Measurements from ENCODE around the gene UQCC2.

UQCC2 gene

DNA sequence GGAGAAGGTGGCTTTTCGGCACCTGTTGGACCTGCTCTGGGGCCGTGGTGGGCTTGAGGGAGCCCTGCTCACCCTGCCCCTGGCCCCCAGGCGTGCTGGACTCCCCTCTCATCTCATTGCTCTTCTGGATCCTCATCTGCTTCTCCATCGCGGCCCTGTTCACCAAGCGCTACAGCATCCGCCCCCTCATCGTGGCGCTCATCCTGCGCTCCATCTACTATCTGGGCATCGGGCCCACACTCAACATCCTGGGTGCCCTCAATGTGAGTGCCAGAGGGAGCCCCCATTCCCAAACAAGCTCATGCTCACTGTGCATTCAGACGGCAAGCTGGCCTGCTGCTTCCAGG, 22.4 kb downstream of the UQCC2 start:
- Mint-ChIP-seq H3K27me3 (no peaks in the 10 kb centered on the region), H3K9me3 (no peaks in the 10 kb centered on the region), H3K27ac (peak overlapping the region; percentile 48), H3K4me1 (peaks cover 21 to 22% of the 10 kb centered on the region in 2 donors), H3K4me3 (no peak overlapping the region), H3K36me3 (peaks cover 55 to 83% of the 10 kb centered on the region in 2 donors)
- DNase-seq, result no peak
- ATAC-seq (replicated peaks), result no peak

DNA sequence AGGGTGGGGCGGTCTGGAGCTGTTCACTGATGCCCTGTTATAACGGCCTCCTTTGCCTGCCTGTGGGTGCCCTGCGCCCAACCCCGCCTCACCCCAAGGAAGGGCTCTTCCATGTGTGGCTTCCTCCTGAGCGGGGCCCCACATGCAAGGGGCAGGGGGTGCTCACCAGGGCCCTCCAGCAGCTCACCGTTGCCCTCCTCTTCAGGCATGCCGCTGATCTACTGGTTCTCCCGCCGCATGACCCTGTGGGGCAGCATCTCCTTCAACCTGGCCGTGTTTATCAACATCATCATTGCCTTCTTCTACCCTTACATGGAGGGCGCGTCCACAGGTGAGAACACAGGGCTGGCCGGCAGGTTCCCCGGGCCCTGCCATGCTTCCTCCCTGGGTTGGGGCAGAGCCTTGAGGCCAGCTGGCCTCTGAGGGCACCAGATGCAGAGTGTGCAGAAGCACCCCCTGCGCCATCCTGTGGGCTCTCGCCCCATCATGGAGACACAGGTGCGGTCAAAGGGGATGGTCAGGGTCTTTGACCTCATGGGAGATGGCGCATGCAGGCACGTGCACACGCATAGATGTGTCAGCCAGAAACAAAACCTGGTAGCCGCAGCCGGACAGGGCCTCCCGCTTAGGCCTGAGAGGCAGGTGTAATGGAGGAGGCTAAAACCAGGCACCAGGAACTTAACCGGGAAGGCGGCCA, 22.9 kb downstream of the UQCC2 start:
- no peak for ATAC-seq (replicated peaks)
- no peaks in the 10 kb centered on the region for H3K27me3 Mint-ChIP-seq
- H3K36me3 Mint-ChIP-seq, result peaks cover 58 to 82% of the 10 kb centered on the region in 2 donors
- peaks cover 16 to 19% of the 10 kb centered on the region in 2 donors for H3K4me1 Mint-ChIP-seq
- DNase-seq, result no peak
- no peaks in the 10 kb centered on the region for H3K9me3 Mint-ChIP-seq
- H3K4me3 Mint-ChIP-seq, result no peak overlapping the region
- H3K27ac Mint-ChIP-seq, result no peak overlapping the region

DNA sequence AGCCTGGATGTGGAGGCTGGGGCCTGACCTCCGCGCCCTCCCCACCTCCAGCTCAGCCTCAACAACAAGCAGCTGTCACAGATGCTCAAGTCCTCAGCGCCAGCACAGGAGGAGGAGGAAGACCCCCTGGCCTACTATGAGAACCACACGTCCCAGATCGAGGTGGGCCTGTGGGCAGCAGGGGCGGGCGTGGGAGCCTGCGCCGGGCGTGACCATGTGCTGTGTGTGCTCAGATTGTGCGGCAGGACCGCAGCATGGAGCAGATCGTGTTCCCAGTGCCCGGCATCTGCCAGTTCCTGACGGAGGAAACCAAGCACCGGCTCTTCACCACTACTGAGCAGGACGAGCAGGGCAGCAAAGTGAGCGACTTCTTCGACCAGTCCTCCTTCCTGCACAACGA, 23.5 kb downstream of the UQCC2 start:
- Mint-ChIP-seq H3K36me3 (peaks cover 61 to 80% of the 10 kb centered on the region in 2 donors), H3K4me3 (no peak overlapping the region), H3K27me3 (no peaks in the 10 kb centered on the region), H3K27ac (peak overlapping the region; percentile 20), H3K4me1 (peaks cover 10 to 13% of the 10 kb centered on the region in 2 donors), H3K9me3 (no peaks in the 10 kb centered on the region)
- no peak for ATAC-seq (replicated peaks)
- DNase-seq, result no peak

DNA sequence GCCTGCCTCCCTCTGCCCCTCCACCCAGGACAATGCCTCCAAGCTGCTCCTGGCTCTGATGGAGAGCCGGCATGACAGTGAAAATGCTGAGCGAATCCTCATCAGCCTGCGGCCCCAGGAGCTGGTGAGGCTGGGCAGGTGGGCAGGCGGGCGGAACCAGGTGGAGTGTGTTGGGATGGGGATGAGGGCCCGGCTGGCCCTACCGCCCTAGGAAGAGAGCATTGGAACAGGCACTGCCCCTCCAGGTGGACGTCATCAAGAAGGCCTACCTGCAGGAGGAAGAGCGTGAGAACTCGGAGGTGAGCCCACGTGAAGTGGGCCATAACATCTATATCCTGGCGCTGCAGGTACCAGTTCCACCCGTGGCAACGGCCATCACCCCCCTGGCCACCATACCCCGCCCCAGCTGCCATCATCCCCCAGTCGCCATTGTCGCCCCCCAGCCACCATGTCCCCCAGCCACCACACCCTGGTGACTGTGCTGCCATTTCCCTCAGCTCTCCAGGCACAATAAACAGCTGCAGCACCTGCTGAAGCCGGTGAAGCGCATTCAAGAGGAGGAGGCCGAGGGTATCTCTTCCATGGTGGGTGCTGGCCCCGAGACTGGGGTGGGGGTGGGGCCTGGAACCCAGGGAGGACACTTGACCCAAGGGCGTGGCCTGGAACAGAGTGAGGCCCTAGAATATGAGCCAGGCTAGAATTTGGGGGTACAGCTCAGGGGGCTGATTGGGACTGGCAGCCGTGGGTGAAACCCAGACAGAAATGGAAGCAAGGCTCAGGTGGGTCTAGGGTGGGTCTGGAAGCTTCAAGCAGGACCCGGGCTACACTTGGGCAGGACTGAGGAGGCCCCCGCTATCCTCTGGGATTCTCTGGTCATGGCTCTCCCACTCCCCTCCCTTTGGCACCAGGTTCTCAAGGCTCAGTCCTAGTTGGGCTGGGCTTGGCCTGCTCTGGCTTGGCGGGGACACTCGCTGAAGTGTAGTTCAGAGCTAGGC, 24.2 kb downstream of the UQCC2 start:
- Mint-ChIP-seq H3K36me3 (peaks cover 61 to 80% of the 10 kb centered on the region in 2 donors), H3K27ac (peak overlapping the region; percentile 62), H3K27me3 (no peaks in the 10 kb centered on the region), H3K4me1 (peaks cover 3 to 5% of the 10 kb centered on the region in 2 donors), H3K9me3 (no peaks in the 10 kb centered on the region), H3K4me3 (no peak overlapping the region)
- no peak for DNase-seq
- no peak for ATAC-seq (replicated peaks)

DNA sequence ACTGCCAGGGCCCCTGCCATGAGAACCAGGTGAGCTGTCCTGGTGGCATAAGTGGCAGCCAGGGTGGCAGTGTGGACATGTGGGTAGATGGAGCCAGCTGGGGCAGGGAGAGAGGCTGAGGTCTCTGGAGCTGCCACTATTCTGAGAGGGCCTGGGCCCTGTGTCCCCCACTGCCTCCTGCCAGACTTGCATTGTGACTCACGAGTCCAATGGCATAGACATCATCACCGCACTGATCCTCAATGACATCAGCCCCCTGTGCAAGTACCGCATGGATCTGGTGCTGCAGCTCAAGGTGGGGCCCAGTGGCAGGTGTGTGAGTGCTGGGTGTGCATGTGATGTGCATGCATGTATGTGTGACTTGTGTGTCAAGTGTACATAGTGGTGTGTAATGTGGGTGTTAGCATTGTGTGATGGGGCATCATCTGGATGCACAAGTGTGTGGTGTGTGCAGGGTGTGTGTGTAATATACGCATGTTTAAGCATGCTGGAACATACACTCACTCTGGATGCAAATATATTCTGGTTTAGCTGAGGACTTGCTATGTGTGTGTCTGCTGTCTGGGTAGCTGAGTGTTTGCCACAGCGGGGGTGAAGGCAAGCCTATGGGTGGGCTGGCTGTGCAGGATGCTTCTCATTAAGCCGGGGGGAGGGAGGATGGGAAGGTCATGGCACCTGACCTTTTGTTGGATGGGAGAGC, 25.1 kb downstream of the UQCC2 start:
- peak overlapping the region; percentile 91 for H3K27ac Mint-ChIP-seq
- H3K4me3 Mint-ChIP-seq, result no peak overlapping the region
- H3K9me3 Mint-ChIP-seq, result no peaks in the 10 kb centered on the region
- no peaks in the 10 kb centered on the region for H3K27me3 Mint-ChIP-seq
- peaks cover 0 to 3% of the 10 kb centered on the region in 2 donors for H3K4me1 Mint-ChIP-seq
- H3K36me3 Mint-ChIP-seq, result peaks cover 54 to 73% of the 10 kb centered on the region in 2 donors
- DNase-seq, result no peak
- no peak for ATAC-seq (replicated peaks)

DNA sequence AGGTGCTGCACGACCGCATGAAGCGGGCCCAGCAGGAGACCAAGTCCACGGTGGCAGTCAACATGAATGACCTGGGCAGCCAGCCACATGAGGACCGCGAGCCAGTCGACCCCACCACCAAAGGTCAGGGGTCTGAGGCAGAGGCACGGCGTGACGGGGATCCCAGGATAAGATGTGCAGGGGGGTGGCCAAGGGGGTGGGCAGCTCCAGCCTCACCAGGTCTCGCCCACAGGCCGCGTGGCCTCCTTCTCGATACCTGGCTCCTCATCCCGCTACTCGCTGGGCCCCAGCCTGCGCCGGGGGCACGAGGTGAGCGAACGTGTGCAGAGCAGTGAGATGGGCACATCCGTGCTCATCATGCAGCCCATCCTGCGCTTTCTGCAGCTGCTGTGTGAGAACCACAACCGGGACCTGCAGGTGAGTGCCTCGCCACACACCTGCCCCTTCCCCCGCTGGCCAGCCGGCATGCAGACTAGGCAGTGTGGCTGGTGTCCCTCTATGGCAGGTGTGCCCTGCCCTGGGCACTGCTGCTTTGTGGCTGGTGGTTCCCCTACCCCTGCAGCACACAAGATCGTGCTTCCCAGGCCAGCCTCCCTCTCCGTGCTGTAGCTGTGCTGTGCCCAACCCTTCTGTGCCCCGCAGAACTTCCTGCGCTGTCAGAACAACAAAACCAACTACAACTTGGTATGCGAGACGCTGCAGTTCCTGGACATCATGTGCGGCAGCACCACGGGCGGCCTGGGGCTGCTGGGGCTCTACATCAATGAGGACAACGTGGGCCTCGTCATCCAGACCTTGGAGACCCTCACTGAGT, 25.9 kb downstream of the UQCC2 start:
- H3K9me3 Mint-ChIP-seq, result no peaks in the 10 kb centered on the region
- DNase-seq (no peak), ATAC-seq (replicated peaks) (no peak)
- peaks cover 51 to 71% of the 10 kb centered on the region in 2 donors for H3K36me3 Mint-ChIP-seq
- H3K4me3 Mint-ChIP-seq, result no peak overlapping the region
- H3K4me1 Mint-ChIP-seq, result peaks cover 0 to 1% of the 10 kb centered on the region in 2 donors
- peak overlapping the region; percentile 65 for H3K27ac Mint-ChIP-seq
- no peaks in the 10 kb centered on the region for H3K27me3 Mint-ChIP-seq

DNA sequence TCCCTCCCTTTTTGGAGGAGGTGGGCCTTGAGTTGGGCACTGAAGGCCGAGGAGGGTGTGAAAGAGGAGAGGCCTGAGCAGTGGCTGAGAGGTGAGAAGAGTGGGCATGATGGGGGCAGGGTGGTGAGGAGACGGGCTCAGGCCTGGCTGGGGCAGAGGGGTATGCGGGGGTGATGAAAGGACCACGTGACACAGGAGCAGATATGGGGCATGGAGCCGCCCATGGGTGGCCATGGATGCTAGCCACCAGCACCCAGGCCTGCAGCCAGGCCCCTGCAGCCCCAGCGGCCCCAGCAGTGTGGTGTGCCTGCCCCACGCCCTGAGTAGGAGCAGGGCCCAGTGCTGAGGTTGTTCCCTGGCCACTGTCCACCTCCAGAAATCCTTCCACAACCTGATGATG, 26.5 kb downstream of the UQCC2 start:
- H3K27me3 Mint-ChIP-seq, result no peaks in the 10 kb centered on the region
- DNase-seq (no peak), ATAC-seq (replicated peaks) (no peak)
- H3K27ac Mint-ChIP-seq, result peak overlapping the region; percentile 65
- peaks cover 0 to 1% of the 10 kb centered on the region in 2 donors for H3K4me1 Mint-ChIP-seq
- no peak overlapping the region for H3K4me3 Mint-ChIP-seq
- H3K9me3 Mint-ChIP-seq, result no peaks in the 10 kb centered on the region
- peaks cover 54 to 74% of the 10 kb centered on the region in 2 donors for H3K36me3 Mint-ChIP-seq

DNA sequence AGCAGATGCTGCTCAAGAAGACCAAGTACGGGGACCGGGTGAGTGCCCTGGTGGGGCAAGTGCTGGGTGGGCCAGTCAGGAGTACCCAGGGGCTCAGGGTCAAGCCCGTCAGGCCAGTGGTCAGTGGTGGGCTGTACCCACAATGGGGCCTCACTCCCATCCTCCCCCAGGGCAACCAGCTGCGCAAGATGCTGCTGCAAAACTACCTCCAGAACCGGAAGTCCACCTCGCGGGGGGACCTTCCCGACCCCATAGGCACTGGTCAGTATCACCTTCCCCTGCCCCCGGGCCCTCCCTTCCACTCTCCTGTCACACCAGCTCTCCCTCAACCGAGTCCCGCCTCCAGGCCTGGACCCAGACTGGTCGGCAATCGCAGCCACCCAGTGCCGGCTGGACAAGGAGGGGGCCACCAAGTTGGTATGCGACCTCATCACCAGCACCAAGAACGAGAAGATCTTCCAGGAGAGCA, 27.0 kb downstream of the UQCC2 start:
- no peak overlapping the region for H3K27ac Mint-ChIP-seq
- peaks cover 56 to 75% of the 10 kb centered on the region in 2 donors for H3K36me3 Mint-ChIP-seq
- H3K27me3 Mint-ChIP-seq, result no peaks in the 10 kb centered on the region

DNA sequence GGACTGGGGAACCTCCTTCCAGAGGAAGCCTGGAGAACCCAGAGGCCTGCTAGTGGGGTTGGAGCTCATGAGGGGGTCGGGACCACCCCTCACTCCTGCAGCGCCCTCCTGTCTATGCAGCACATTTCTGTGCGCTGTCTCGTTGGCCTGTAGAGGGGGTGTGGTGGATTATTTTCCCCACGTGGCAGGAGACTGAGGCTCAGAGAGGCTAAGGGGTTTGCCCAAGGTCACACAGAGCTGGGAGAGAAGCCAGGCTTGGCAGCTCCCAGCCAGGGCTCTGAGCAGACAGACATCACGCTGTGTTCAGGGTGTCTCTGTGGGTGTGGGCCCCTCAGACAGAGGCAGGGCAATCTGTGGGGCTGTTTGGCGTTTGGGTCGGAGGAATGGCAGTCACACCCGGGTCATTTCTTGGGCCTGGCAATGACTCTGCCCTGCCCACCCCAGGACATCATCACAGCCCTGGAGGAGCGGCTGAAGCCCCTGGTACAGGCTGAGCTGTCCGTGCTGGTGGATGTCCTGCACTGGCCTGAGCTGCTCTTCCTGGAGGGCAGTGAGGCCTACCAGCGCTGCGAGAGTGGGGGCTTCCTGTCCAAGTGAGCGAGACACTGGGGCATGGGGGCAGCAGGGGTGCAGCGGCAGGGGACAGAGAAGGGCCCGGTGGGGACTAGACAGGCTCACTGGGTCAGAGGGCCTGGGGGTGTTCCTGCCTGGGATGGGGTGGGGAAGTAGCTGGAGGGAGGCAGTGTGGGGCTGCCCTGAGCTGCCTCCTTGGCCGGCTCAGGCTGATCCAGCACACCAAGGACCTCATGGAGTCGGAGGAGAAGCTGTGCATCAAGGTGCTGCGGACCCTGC, 27.7 kb downstream of the UQCC2 start:
- H3K27me3 Mint-ChIP-seq, result no peaks in the 10 kb centered on the region
- ATAC-seq (replicated peaks), result no peak
- H3K4me3 Mint-ChIP-seq, result no peak overlapping the region
- no peak overlapping the region for H3K27ac Mint-ChIP-seq
- no peak for DNase-seq
- H3K36me3 Mint-ChIP-seq, result peaks cover 57 to 75% of the 10 kb centered on the region in 2 donors
- H3K4me1 Mint-ChIP-seq, result peaks cover 4 to 5% of the 10 kb centered on the region in 2 donors
- H3K9me3 Mint-ChIP-seq, result no peaks in the 10 kb centered on the region

More for the DNA sequence above, 27.0 kb downstream of the UQCC2 start:
- H3K9me3 Mint-ChIP-seq, result no peaks in the 10 kb centered on the region
- peaks cover 0 to 1% of the 10 kb centered on the region in 2 donors for H3K4me1 Mint-ChIP-seq
- DNase-seq (no peak), ATAC-seq (replicated peaks) (no peak)
- no peak overlapping the region for H3K4me3 Mint-ChIP-seq

DNA sequence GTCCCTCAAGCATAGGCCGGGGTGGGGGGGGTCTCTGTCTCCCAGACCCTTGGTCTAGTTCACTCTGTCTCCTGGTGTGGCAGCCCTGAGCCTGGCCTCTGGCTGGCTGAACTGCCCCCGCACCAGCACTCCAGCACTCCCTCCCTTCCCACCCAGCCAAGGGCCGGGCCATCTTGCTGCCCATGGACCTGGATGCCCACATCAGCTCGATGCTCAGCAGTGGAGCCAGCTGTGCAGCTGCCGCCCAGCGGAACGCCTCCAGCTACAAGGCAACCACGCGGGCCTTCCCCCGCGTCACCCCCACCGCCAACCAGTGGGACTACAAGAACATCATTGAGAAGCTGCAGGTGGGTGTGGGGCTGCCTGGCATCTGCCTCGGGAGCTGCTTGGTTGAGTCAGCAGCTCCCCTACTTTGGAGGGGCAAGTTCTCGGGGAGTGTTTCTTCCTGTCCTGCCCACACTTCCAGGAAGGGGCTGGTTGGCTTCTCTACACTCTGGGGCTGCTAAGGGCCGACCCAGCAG, 28.4 kb downstream of the UQCC2 start:
- Mint-ChIP-seq H3K9me3 (no peaks in the 10 kb centered on the region), H3K36me3 (peaks cover 55 to 77% of the 10 kb centered on the region in 2 donors), H3K4me1 (peaks cover 8 to 9% of the 10 kb centered on the region in 2 donors), H3K27me3 (no peaks in the 10 kb centered on the region), H3K4me3 (no peak overlapping the region), H3K27ac (no peak overlapping the region)
- DNase-seq (no peak), ATAC-seq (replicated peaks) (no peak)

DNA sequence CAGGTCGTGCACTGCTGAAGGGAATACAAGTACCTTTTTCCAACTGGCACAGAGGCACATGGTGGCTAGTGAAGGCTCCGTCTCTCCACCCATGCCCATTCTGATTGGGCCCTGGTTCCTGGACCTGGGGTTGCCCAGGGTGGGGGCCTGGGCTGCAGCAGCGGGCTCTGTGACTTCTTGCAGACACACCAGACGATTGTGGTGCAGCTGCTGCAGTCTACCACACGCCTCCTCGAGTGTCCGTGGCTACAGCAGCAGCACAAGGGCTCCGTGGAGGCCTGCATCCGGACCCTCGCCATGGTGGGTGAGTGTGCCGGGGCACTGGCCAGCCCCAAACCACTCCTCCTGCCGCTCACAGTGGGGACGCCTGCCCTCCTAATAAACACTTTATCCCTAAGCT, 29.2 kb downstream of the UQCC2 start:
- H3K4me1 Mint-ChIP-seq, result peaks cover 14 to 15% of the 10 kb centered on the region in 2 donors

DNA sequence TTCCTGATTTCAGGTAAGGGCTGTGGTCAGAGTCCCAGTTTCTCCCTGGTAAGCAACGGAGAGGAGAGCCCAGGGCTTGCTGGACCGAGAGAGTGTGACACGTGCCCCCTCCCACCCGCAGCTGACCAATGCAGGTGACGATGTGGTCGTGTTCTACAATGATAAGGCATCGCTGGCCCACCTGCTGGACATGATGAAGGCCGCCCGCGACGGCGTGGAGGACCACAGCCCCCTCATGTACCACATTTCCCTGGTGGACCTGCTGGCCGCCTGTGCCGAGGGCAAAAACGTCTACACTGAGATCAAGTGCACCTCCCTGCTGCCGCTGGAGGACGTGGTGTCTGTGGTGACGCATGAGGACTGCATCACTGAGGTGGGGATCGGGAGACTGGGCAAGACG, 31.7 kb downstream of the UQCC2 start:
- ATAC-seq (replicated peaks) (no peak), DNase-seq (no peak)
- H3K9me3 Mint-ChIP-seq, result no peaks in the 10 kb centered on the region
- no peaks in the 10 kb centered on the region for H3K27me3 Mint-ChIP-seq
- no peak overlapping the region for H3K27ac Mint-ChIP-seq
- H3K36me3 Mint-ChIP-seq, result peaks cover 49 to 68% of the 10 kb centered on the region in 2 donors
- H3K4me3 Mint-ChIP-seq, result no peak overlapping the region
- peaks cover 15 to 17% of the 10 kb centered on the region in 2 donors for H3K4me1 Mint-ChIP-seq

More for the DNA sequence above, 29.2 kb downstream of the UQCC2 start:
- ATAC-seq (replicated peaks) (no peak), DNase-seq (no peak)
- H3K27ac Mint-ChIP-seq, result no peak overlapping the region
- H3K27me3 Mint-ChIP-seq, result no peaks in the 10 kb centered on the region
- no peak overlapping the region for H3K4me3 Mint-ChIP-seq
- no peaks in the 10 kb centered on the region for H3K9me3 Mint-ChIP-seq
- H3K36me3 Mint-ChIP-seq, result peaks cover 62 to 78% of the 10 kb centered on the region in 2 donors
